B cell (primary cell): ENCODE results near the gene CSNK2B. TPM values are rescaled to one million over a fixed set of nuclear protein-coding genes. Genes with fewer than 3 reads are reported as not detected.
A peak's percentile ranks its signal among the peaks of the same experiment; 100 is the strongest.

Experiments used
- ATAC-seq: fragments of 200-7000 bp; cut with Tn5 transposase; one replicate; pipeline ENCODE4 v1.10.0; 2021; ENCODE audit warnings: low read depth, mild to moderate bottlenecking, moderate number of reproducible peaks, moderate library complexity
- CTCF ChIA-PET: fragments of 350-600 bp; sonication (Branson Sonifier 250); formaldehyde crosslinking; loops from one replicate; lab custom pipeline; 2021; ENCODE audit warnings: antibody characterized with exemption, inconsistent platforms; lab: Charles Lee
- POLR2A ChIA-PET: fragments of 350-600 bp; sonication (Branson Sonifier 250); formaldehyde crosslinking; loops from one replicate; lab custom pipeline; 2021; ENCODE audit warnings: antibody characterized with exemption; lab: Charles Lee
- DNase-seq: peaks from one replicate; pipeline ENCODE4 v3.0.0; 2013
- H2AFZ ChIP-seq: 2 replicates; pipeline ENCODE4 v1.6.1; 2012; ENCODE audit warnings: mild to moderate bottlenecking, low read depth, low read length; ENCODE audit not compliant: insufficient read depth, poor library complexity, severe bottlenecking
- H3K27ac ChIP-seq, 2 donors: 1 replicate in 1 of 2; 2 replicates in 1 of 2; pipeline ENCODE4 v1.5.1; 2012 to 2013; ENCODE audit warnings: low read length in 2 of 2, mild to moderate bottlenecking in 2 of 2, moderate library complexity in 1 of 2
- H3K27me3 ChIP-seq, 4 experiments: fragments of 200-600 bp in 1 of 4; sonication (generic) in 1 of 4; replicated peaks in 1 of 4; 1 replicate in 2 of 4; 2 replicates in 2 of 4; pipeline versions ENCODE4 v1.6.1 to v1.7.0; 2013 to 2016; ENCODE audit warnings: low read length in 3 of 4, mild to moderate bottlenecking in 2 of 4, mixed read lengths in 1 of 4, moderate library complexity in 1 of 4; ENCODE audit not compliant: insufficient read depth in 4 of 4, control insufficient read depth in 3 of 4; ENCODE audit errors: control extremely low read depth in 1 of 4
- H3K36me3 ChIP-seq, 2 experiments: replicated peaks in 1 of 2; 1 replicate in 1 of 2; 2 replicates in 1 of 2; pipeline versions ENCODE4 v1.6.1 to v1.7.1; 2013; ENCODE audit warnings: low read length in 1 of 2; ENCODE audit not compliant: insufficient read depth in 2 of 2, control insufficient read depth in 1 of 2; ENCODE audit errors: control extremely low read depth in 1 of 2, extremely low read depth in 1 of 2
- H3K4me1 ChIP-seq, 2 donors: fragments of 200-600 bp in 1 of 2; sonication (generic) in 1 of 2; 1 replicate in 1 of 2; 2 replicates in 1 of 2; pipeline versions ENCODE4 v1.5.1 to v1.6.1; 2013 to 2017; ENCODE audit warnings: low read length in 2 of 2; ENCODE audit not compliant: control insufficient read depth in 2 of 2, insufficient read depth in 2 of 2
- H3K4me2 ChIP-seq: replicated peaks from 2 replicates; pipeline ENCODE3; 2012; ENCODE audit warnings: mild to moderate bottlenecking, low read depth, low read length; ENCODE audit not compliant: poor library complexity, severe bottlenecking
- H3K4me3 ChIP-seq, 5 experiments: fragments of 200-600 bp in 1 of 5; sonication (generic) in 1 of 5; 1 replicate in 3 of 5; 2 replicates in 2 of 5; pipeline versions ENCODE4 v1.5.1 to v1.7.0; 2011 to 2016; ENCODE audit warnings: low read length in 4 of 5, mild to moderate bottlenecking in 4 of 5, low read depth in 2 of 5, control low read depth in 1 of 5, moderate library complexity in 1 of 5; ENCODE audit not compliant: insufficient read depth in 1 of 5; ENCODE audit errors: control extremely low read depth in 1 of 5, extremely low read depth in 1 of 5
- H3K79me2 ChIP-seq: fragments of 200-600 bp; sonication (generic); one replicate; pipeline ENCODE4 v1.6.0; 2016; ENCODE audit warnings: low read length; ENCODE audit not compliant: control insufficient read depth, insufficient read depth
- H3K9ac ChIP-seq: fragments of 200-600 bp; sonication (generic); 2 replicates; pipeline ENCODE4 v1.6.1; 2017; ENCODE audit warnings: mild to moderate bottlenecking, low read length, moderate library complexity
- H3K9me3 ChIP-seq, 3 donors: one replicate each; pipeline versions ENCODE4 v1.6.1 to v1.7.1; 2013; ENCODE audit warnings: low read length in 2 of 3; ENCODE audit not compliant: control insufficient read depth in 2 of 3, insufficient read depth in 1 of 3; ENCODE audit errors: control extremely low read depth in 1 of 3
- H4K20me1 ChIP-seq: 2 replicates; pipeline ENCODE4 v1.6.0; 2012; ENCODE audit warnings: mild to moderate bottlenecking, low read length; ENCODE audit not compliant: insufficient read depth, control insufficient read depth, poor library complexity, severe bottlenecking
- H3K27ac Mint-ChIP-seq: one replicate; pipeline ENCODE4 v1.8.0; 2021; ENCODE audit warnings: mixed read lengths
- H3K27me3 Mint-ChIP-seq: one replicate; pipeline ENCODE4 v1.8.0; 2021; ENCODE audit warnings: mixed read lengths
- H3K4me1 Mint-ChIP-seq: one replicate; pipeline ENCODE4 v1.8.0; 2021; ENCODE audit warnings: mixed read lengths
- H3K4me3 Mint-ChIP-seq: one replicate; pipeline ENCODE4 v1.8.0; 2021; ENCODE audit warnings: mixed read lengths
- H3K9me3 Mint-ChIP-seq: one replicate; pipeline ENCODE4 v1.8.0; 2022; ENCODE audit warnings: mixed read lengths; ENCODE audit not compliant: insufficient read depth
- EZH2 ChIP-seq: IDR thresholded peaks from 2 replicates; pipeline ENCODE4 v1.6.1; 2012; ENCODE audit warnings: borderline replicate concordance, low read depth, mild to moderate bottlenecking, moderate library complexity, low read length; ENCODE audit not compliant: insufficient read depth, poor library complexity, severe bottlenecking
- WGBS: methylation state at CpG from one replicate; pipeline ENCODE4 v1.1.5; 2013; ENCODE audit warnings: missing lambda C conversion rate; ENCODE audit not compliant: insufficient coverage; 5-methylcytosine and 5-hydroxymethylcytosine counted together
- intact Hi-C: fragments of 100-400 bp; cut with micrococcal nuclease; formaldehyde crosslinking; loops from one replicate; pipeline ENCODE4 v1.10.0; 2022
- polyA plus RNA-seq: library from polyadenylated mRNA; depleted of rRNA; stranded (reverse); fragments of >200 nt; gene quantifications from 2 replicates; pipeline ENCODE4 v1.2.3, GENCODE V29; 2012
- total RNA-seq, 2 donors: library from RNA; stranded (reverse); fragments of 120-200 nt in 1 of 2; gene quantifications; 1 replicate in 1 of 2; 2 replicates in 1 of 2; pipeline versions ENCODE4 v1.2.3 to v1.2.4, GENCODE V29; 2013 to 2022
- TF ChIP-seq, protein P1 (sequence below): fragments of 200-600 bp; IDR thresholded peaks from one replicate; pipeline ENCODE4 v1.8.0; 2022; ENCODE audit warnings: antibody characterized with exemption, mild to moderate bottlenecking

The CSNK2B gene
- total and polyA plus RNA-seq, 2 donors (not counting 1 experiment from before 2014, with no cell fraction given), result 142 to 146 TPM

DNA sequence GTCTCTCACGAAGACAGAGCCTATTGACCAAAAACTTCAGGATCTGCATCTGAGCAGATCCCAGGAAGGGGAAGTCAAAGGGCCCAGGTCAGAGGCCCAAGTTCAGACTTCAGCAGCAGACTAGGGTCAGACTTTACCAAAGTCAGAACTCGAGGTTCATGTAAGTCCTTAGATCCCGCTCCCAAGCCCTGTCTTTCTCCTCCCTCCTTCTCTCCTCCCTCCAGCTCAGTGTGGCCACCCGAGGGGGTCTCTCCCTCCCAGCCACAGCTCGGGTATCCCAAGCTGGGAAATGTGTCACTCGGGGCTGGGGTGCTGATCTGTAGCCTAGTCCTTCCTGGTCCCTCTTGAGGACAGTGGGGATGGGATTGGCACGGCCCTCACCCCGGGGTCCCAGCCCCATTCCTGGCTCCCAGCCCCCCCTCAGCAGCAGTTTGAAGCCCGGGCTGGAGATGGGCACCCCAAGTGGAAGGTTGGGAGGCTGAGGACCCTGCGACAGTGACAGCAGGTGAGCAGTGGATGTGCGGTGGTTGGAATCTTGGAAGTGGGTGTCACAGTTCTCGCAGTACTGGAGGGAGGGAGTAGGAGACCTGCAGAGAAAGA lies 3.7 kb upstream of the CSNK2B start:
- Histone ChIP-seq H3K79me2 (peaks cover 88% of the 10 kb centered on the region), H2AFZ (no peak overlapping the region), H3K4me3 (no peak overlapping the region), H3K27me3 (no peaks in the 10 kb centered on the region), H3K27ac (peak overlapping the region in 1 of 2 donors; percentile 27), H4K20me1 (peaks cover 23% of the 10 kb centered on the region), H3K4me2 (no peak overlapping the region), H3K9ac (no peak overlapping the region), H3K4me1 (peaks cover 50 to 71% of the 10 kb centered on the region in 2 donors), H3K9me3 (no peaks in the 10 kb centered on the region), H3K36me3 (peaks cover 4 to 45% of the 10 kb centered on the region in 2 experiments)
- no peaks in the 10 kb centered on the region for H3K9me3 Mint-ChIP-seq
- H3K4me3 Mint-ChIP-seq, result peak overlapping the region; percentile 59
- no peaks in the 10 kb centered on the region for H3K27me3 Mint-ChIP-seq
- peak overlapping the region; percentile 74 for H3K27ac Mint-ChIP-seq
- ChIA-PET POLR2A (interaction anchor here (0.6 to 5.9 kb wide), 4 partner anchors 10 to 103 kb away, joined by 3 to 57 read pairs (median 4); partner anchors contain the start of gene BAG6), CTCF (interaction anchor here (0.9 to 2.4 kb wide), 3 partner anchors 9 to 111 kb away, joined by 4 to 10 read pairs (median 9); partner anchors contain the start of gene BAG6)
- H3K4me1 Mint-ChIP-seq, result peaks cover 73% of the 10 kb centered on the region
- WGBS, result 91% methylated on average over 8 of the region's 12 CpGs
- no peak for ATAC-seq
- TF ChIP-seq, protein P1, sequence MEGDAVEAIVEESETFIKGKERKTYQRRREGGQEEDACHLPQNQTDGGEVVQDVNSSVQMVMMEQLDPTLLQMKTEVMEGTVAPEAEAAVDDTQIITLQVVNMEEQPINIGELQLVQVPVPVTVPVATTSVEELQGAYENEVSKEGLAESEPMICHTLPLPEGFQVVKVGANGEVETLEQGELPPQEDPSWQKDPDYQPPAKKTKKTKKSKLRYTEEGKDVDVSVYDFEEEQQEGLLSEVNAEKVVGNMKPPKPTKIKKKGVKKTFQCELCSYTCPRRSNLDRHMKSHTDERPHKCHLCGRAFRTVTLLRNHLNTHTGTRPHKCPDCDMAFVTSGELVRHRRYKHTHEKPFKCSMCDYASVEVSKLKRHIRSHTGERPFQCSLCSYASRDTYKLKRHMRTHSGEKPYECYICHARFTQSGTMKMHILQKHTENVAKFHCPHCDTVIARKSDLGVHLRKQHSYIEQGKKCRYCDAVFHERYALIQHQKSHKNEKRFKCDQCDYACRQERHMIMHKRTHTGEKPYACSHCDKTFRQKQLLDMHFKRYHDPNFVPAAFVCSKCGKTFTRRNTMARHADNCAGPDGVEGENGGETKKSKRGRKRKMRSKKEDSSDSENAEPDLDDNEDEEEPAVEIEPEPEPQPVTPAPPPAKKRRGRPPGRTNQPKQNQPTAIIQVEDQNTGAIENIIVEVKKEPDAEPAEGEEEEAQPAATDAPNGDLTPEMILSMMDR, result no peak
- no peak for TF ChIP-seq EZH2
- DNase-seq, result no peak
- intact Hi-C loops, result no loop called here
